NB4 (cell line): ENCODE measurements around the gene TASOR2.

Source experiments
- CTCF ChIP-seq: IDR thresholded peaks from one replicate; pipeline ENCODE4 v1.5.1; 2012; ENCODE audit warnings: low read depth, low read length
- MYC ChIP-seq: IDR thresholded peaks from 2 replicates; pipeline ENCODE4 v1.6.1; 2011; ENCODE audit warnings: low read depth, low read length
- POLR2A ChIP-seq: IDR thresholded peaks from 2 replicates; pipeline ENCODE4 v1.6.1; 2011; ENCODE audit warnings: mild to moderate bottlenecking; ENCODE audit not compliant: insufficient read length; ENCODE audit errors: extremely low read depth

GRCh38 chr10:5634918-5635317 is 49.7 kb upstream of the TASOR2 start:
- TF ChIP-seq POLR2A (no peak), CTCF (no peak), MYC (no peak)
